Peyer's patch (tissue), 4 donors: ENCODE data around the gene FOSL1.

Experiments used
- CTCF ChIP-seq, 6 experiments: fragments of 450-650 bp in 4 of 6; fragments of 200-600 bp in 2 of 6; sonication (generic) in 1 of 6; IDR thresholded peaks; one replicate each; pipeline ENCODE4 v1.5.1; 2017 to 2019; ENCODE audit warnings: antibody characterized with exemption in 6 of 6, mild to moderate bottlenecking in 3 of 6, moderate library complexity in 1 of 6
- POLR2A ChIP-seq, 2 donors: fragments of 450-650 bp; IDR thresholded peaks; one replicate each; pipeline ENCODE4 v1.5.1; 2017; ENCODE audit warnings: antibody characterized with exemption in 2 of 2, mild to moderate bottlenecking in 2 of 2, moderate library complexity in 2 of 2

GRCh38 chr11:65921876-65922275, 21.7 kb upstream of the FOSL1 start:
- TF ChIP-seq CTCF (IDR thresholded peaks at IDR 0.05) (no peak), POLR2A (IDR thresholded peaks at IDR 0.05) (no peak)
